ENCODE measurements around the gene CCDC92B.

The CCDC92B gene

GRCh38 chr17:2779545-2779944 lies 30.1 kb upstream of the CCDC92B start:
- in situ Hi-C loops (cut with MboI; ENCODE audit: low sequenced_read_pairs), result no loop called here

GRCh38 chr17:2778489-2778888 lies 29.0 kb upstream of the CCDC92B start:
- in situ Hi-C loops (cut with MboI; ENCODE audit: low sequenced_read_pairs), result no loop called here

- in situ Hi-C loops (cut with MboI; ENCODE audit: low sequenced_read_pairs), result no loop called here
Measured at GRCh38 chr17:2777242-2777867, 27.9 kb upstream of the CCDC92B start.

- in situ Hi-C loops (cut with MboI; ENCODE audit: low sequenced_read_pairs), result no loop called here
Measured at GRCh38 chr17:2776589-2777241, 27.3 kb upstream of the CCDC92B start.

GRCh38 chr17:2775206-2775605 lies 25.8 kb upstream of the CCDC92B start:
- in situ Hi-C loops (cut with MboI; ENCODE audit: low sequenced_read_pairs), result no loop called here

- in situ Hi-C loops (cut with MboI; ENCODE audit: low sequenced_read_pairs), result no loop called here
Measured at GRCh38 chr17:2770129-2770528, 20.7 kb upstream of the CCDC92B start.

- in situ Hi-C loops (cut with MboI; ENCODE audit: low sequenced_read_pairs), result no loop called here
Measured at GRCh38 chr17:2758870-2759269, 9.4 kb upstream of the CCDC92B start.

GRCh38 chr17:2755891-2756724 lies 6.7 kb upstream of the CCDC92B start:
- in situ Hi-C loops (cut with MboI; ENCODE audit: low sequenced_read_pairs), result no loop called here

GRCh38 chr17:2751491-2751890 lies 2.0 kb upstream of the CCDC92B start:
- in situ Hi-C loops (cut with MboI; ENCODE audit: low sequenced_read_pairs), result no loop called here

- in situ Hi-C loops (cut with MboI; ENCODE audit: low sequenced_read_pairs), result no loop called here
Measured at GRCh38 chr17:2750721-2751120, 1.3 kb upstream of the CCDC92B start.

GRCh38 chr17:2749784-2750181 lies 331 bp upstream of the CCDC92B start:
- in situ Hi-C loops (cut with MboI; ENCODE audit: low sequenced_read_pairs), result no loop called here

GRCh38 chr17:2745317-2746037 lies 4.0 kb downstream of the CCDC92B start:
- in situ Hi-C loops (cut with MboI; ENCODE audit: low sequenced_read_pairs), result no loop called here

GRCh38 chr17:2737693-2738092 lies 11.8 kb downstream of the CCDC92B start:
- in situ Hi-C loops (cut with MboI; ENCODE audit: low sequenced_read_pairs), result no loop called here

GRCh38 chr17:2736956-2737355 lies 12.5 kb downstream of the CCDC92B start:
- in situ Hi-C loops (cut with MboI; ENCODE audit: low sequenced_read_pairs), result no loop called here

- in situ Hi-C loops (cut with MboI; ENCODE audit: low sequenced_read_pairs), result no loop called here
Measured at GRCh38 chr17:2735896-2736295, 13.6 kb downstream of the CCDC92B start.

GRCh38 chr17:2734939-2735338 lies 14.5 kb downstream of the CCDC92B start:
- in situ Hi-C loops (cut with MboI; ENCODE audit: low sequenced_read_pairs), result no loop called here

GRCh38 chr17:2731807-2732206 lies 17.6 kb downstream of the CCDC92B start:
- in situ Hi-C loops (cut with MboI; ENCODE audit: low sequenced_read_pairs), result no loop called here

GRCh38 chr17:2730764-2731353 lies 18.6 kb downstream of the CCDC92B start:
- in situ Hi-C loops (cut with MboI; ENCODE audit: low sequenced_read_pairs), result no loop called here

GRCh38 chr17:2724784-2725164 lies 24.7 kb downstream of the CCDC92B start:
- in situ Hi-C loops (cut with MboI; ENCODE audit: low sequenced_read_pairs), result no loop called here

GRCh38 chr17:2723997-2724783 lies 25.3 kb downstream of the CCDC92B start:
- in situ Hi-C loops (cut with MboI; ENCODE audit: low sequenced_read_pairs), result no loop called here

Data from hTERT RPE-1 (cell line).